ENCODE results near the gene CD48. TPM values are rescaled to one million over a fixed set of nuclear protein-coding genes. Genes with fewer than 3 reads are reported as not detected.

Gene CD48
- total RNA-seq, 4 donors from 2014 or later, result 1.1 to 14.6 (median 2.6) TPM

DNA sequence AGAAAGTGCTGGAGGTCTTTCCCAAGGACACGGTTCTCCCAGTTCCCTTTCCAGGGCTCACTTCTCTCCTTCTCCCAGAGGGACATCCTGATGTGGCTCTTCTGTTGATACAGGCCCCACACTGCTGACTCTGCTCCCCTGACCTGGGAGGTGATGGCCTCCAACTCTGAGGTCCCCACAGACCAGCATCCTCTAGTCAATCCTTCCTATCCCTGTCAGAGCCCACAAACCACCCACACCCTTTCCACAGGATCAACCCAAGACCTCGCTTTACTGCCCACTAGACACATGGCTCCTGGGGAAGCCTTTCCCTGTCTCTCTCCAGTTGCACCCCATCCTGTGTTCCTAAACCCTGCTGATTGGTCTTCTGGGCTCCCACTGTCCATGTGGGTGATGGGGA is 39.0 kb upstream of the CD48 start:
- 83% methylated on average over 2 of the region's 2 CpGs for WGBS
- Histone ChIP-seq H3K27me3 (peaks cover 0 to 23% (median 0%) of the 10 kb centered on the region in 4 donors), H3K4me1 (no peaks in the 10 kb centered on the region), H3K9me3 (no peaks in the 10 kb centered on the region), H3K27ac (replicated peaks in 1 of 4) (no peak overlapping the region), H3K36me3 (no peaks in the 10 kb centered on the region), H3K4me3 (no peak overlapping the region)
- DNase-seq (ENCODE audit: extremely low spot score), result no peak
- intact Hi-C loops (cut with DNase I), result no loop called here
- no peak for TF ChIP-seq POLR2AphosphoS5 (IDR thresholded peaks at IDR 0.05)
- TF ChIP-seq POLR2A (IDR thresholded peaks at IDR 0.05; ENCODE audit: low read depth), result no peak
- TF ChIP-seq, protein P1, sequence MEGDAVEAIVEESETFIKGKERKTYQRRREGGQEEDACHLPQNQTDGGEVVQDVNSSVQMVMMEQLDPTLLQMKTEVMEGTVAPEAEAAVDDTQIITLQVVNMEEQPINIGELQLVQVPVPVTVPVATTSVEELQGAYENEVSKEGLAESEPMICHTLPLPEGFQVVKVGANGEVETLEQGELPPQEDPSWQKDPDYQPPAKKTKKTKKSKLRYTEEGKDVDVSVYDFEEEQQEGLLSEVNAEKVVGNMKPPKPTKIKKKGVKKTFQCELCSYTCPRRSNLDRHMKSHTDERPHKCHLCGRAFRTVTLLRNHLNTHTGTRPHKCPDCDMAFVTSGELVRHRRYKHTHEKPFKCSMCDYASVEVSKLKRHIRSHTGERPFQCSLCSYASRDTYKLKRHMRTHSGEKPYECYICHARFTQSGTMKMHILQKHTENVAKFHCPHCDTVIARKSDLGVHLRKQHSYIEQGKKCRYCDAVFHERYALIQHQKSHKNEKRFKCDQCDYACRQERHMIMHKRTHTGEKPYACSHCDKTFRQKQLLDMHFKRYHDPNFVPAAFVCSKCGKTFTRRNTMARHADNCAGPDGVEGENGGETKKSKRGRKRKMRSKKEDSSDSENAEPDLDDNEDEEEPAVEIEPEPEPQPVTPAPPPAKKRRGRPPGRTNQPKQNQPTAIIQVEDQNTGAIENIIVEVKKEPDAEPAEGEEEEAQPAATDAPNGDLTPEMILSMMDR (IDR thresholded peaks at IDR 0.05), result no peak
- TF ChIP-seq EP300 (IDR thresholded peaks at IDR 0.05), result no peak

DNA sequence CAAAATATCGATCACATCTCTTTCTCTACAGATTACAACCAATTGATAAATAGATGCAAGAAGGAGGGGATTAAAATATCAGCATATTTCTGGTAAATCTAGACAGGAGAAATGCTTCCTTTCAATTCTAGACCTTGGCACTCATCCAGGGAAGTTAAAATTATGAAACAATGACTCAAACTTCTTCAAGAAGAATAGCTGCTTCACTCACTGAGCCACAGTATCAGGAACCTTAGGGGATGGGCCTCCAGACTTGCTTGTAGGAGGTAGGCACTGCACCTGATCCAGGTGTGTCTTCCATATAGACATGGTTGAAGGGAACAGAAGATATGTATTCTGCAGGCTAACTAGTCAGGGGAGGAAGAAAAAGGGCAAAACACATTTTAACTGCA is 37.3 kb upstream of the CD48 start:
- WGBS, result 93% methylated on average over 1 of the region's 1 CpG
- H3K9me3 ChIP-seq, result no peaks in the 10 kb centered on the region
- no peaks in the 10 kb centered on the region for H3K4me1 ChIP-seq
- peaks cover 0 to 23% (median 0%) of the 10 kb centered on the region in 4 donors for H3K27me3 ChIP-seq
- no peak for DNase-seq (ENCODE audit: extremely low spot score)
- no peaks in the 10 kb centered on the region for H3K36me3 ChIP-seq
- intact Hi-C loops (cut with DNase I), result no loop called here
- TF ChIP-seq POLR2AphosphoS5 (IDR thresholded peaks at IDR 0.05) (no peak), EP300 (IDR thresholded peaks at IDR 0.05) (no peak), POLR2A (IDR thresholded peaks at IDR 0.05; ENCODE audit: low read depth) (no peak)
- TF ChIP-seq, protein P1 (IDR thresholded peaks at IDR 0.05), result no peak
- no peak overlapping the region for H3K27ac ChIP-seq (replicated peaks in 1 of 4)
- H3K4me3 ChIP-seq, result no peak overlapping the region

DNA sequence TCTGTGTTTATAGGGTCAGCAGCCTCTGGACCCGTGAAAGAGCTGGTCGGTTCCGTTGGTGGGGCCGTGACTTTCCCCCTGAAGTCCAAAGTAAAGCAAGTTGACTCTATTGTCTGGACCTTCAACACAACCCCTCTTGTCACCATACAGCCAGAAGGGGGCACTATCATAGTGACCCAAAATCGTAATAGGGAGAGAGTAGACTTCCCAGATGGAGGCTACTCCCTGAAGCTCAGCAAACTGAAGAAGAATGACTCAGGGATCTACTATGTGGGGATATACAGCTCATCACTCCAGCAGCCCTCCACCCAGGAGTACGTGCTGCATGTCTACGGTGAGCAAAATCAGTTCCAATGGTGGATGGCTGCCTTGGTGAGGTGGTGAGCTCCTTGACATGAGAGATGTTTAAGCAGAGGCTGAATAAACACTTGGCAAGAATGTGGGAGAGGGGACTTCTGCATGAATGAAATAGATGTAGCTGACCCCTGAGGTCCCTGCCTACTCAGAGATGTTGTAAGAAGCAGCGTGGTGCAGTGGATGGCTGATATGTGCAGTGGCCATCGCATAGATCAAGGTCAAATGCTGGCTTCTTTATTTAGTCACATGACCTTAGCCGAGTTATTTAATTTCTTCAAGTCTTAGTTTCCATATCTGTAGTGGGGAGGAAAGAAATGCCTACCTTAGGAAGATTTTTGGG is 36.7 kb upstream of the CD48 start:
- H3K4me3 ChIP-seq, result no peak overlapping the region
- H3K9me3 ChIP-seq, result no peaks in the 10 kb centered on the region
- no peak overlapping the region for H3K27ac ChIP-seq (replicated peaks in 1 of 4)
- peaks cover 0 to 23% (median 0%) of the 10 kb centered on the region in 4 donors for H3K27me3 ChIP-seq
- WGBS, result 76% methylated on average over 10 of the region's 10 CpGs
- intact Hi-C loops (cut with DNase I), result no loop called here
- H3K4me1 ChIP-seq, result no peaks in the 10 kb centered on the region
- no peaks in the 10 kb centered on the region for H3K36me3 ChIP-seq
- DNase-seq (ENCODE audit: extremely low spot score), result no peak
- TF ChIP-seq POLR2A (IDR thresholded peaks at IDR 0.05; ENCODE audit: low read depth), result no peak
- TF ChIP-seq EP300 (IDR thresholded peaks at IDR 0.05), result no peak
- no peak for TF ChIP-seq POLR2AphosphoS5 (IDR thresholded peaks at IDR 0.05)
- TF ChIP-seq, protein P1 (IDR thresholded peaks at IDR 0.05), result no peak

DNA sequence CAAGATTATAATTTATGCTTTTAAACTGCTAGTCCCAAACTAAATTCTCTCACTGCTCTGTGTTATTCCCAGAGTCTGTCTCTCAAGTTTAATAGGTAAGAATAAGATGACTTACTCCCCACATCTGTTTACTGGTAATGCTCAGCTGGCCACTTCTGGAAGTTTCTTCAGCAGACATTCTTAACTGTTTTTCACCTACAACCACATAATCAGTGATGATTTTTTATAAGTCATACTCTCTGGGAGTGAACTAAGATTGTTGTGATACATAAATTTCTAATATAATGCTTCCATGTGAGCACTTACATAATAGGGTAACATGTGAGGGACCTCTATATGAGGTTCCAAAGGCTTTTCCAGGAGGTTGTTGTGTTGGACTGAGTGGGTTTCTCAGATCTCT is 36.1 kb upstream of the CD48 start:
- no peaks in the 10 kb centered on the region for H3K4me1 ChIP-seq
- H3K9me3 ChIP-seq, result no peaks in the 10 kb centered on the region
- intact Hi-C loops (cut with DNase I), result no loop called here
- peaks cover 0 to 21% (median 0%) of the 10 kb centered on the region in 4 donors for H3K27me3 ChIP-seq
- H3K4me3 ChIP-seq, result no peak overlapping the region
- no peaks in the 10 kb centered on the region for H3K36me3 ChIP-seq
- no peak for DNase-seq (ENCODE audit: extremely low spot score)
- TF ChIP-seq, protein P1 (IDR thresholded peaks at IDR 0.05), result no peak
- TF ChIP-seq POLR2AphosphoS5 (IDR thresholded peaks at IDR 0.05) (no peak), POLR2A (IDR thresholded peaks at IDR 0.05; ENCODE audit: low read depth) (no peak), EP300 (IDR thresholded peaks at IDR 0.05) (no peak)
- H3K27ac ChIP-seq (replicated peaks in 1 of 4), result no peak overlapping the region
